Kidney (tissue), 14 donors: ENCODE results near the gene TRPV2. TPM values are rescaled to one million over a fixed set of nuclear protein-coding genes. Genes with fewer than 3 reads are reported as not detected.
A peak's percentile ranks its signal among the peaks of the same experiment; 100 is the strongest.

Experiments used
- DNase-seq, 5 donors: peaks; one replicate each; pipeline ENCODE4 v3.0.0-alpha.2; 2013 to 2020
- FAIRE-seq: peaks from 2 replicates; lab custom pipeline; 2012; peaks lifted over from hg19 to GRCh38; lab: Jason Lieb, UNC
- H3K27ac ChIP-seq, 2 donors: one replicate each; pipeline ENCODE4 v1.7.0; 2013; ENCODE audit warnings: low read depth in 2 of 2, low read length in 2 of 2, inconsistent platforms in 1 of 2
- H3K27me3 ChIP-seq: one replicate; pipeline ENCODE4 v1.7.1; 2013; ENCODE audit warnings: low read length, inconsistent platforms; ENCODE audit not compliant: control insufficient read depth, insufficient read depth
- H3K36me3 ChIP-seq, 3 donors: one replicate each; pipeline versions ENCODE4 v1.7.0 to v1.7.1; 2013; ENCODE audit warnings: low read length in 3 of 3, control low read depth in 1 of 3, inconsistent platforms in 1 of 3; ENCODE audit not compliant: insufficient read depth in 3 of 3, control insufficient read depth in 2 of 3
- H3K4me1 ChIP-seq, 3 donors: one replicate each; pipeline versions ENCODE4 v1.7.0 to v1.7.1; 2013; ENCODE audit warnings: low read length in 3 of 3, inconsistent platforms in 1 of 3, low read depth in 1 of 3; ENCODE audit not compliant: control insufficient read depth in 2 of 3, insufficient read depth in 2 of 3
- H3K4me3 ChIP-seq, 3 donors: one replicate each; pipeline versions ENCODE4 v1.7.0 to v1.8.1; 2013; ENCODE audit warnings: low read length in 3 of 3, control low read depth in 1 of 3, inconsistent platforms in 1 of 3
- H3K9ac ChIP-seq, 3 donors: one replicate each; pipeline versions ENCODE4 v1.7.0 to v1.7.1; 2013; ENCODE audit warnings: low read length in 3 of 3, control low read depth in 1 of 3, inconsistent platforms in 1 of 3
- H3K9me3 ChIP-seq, 3 donors: one replicate each; pipeline versions ENCODE4 v1.7.0 to v1.7.1; 2013; ENCODE audit warnings: low read length in 3 of 3, control low read depth in 1 of 3, inconsistent platforms in 1 of 3; ENCODE audit not compliant: control insufficient read depth in 2 of 3, insufficient read depth in 1 of 3
- intact Hi-C: fragments of 100-400 bp; cut with DNase I; formaldehyde crosslinking; loops from one replicate; pipeline ENCODE4 v1.11.1; 2022
- polyA plus RNA-seq: library from polyadenylated mRNA; stranded (reverse); fragments of 350-450 nt; fragmentation: Illumina TruSeq; extraction: RNeasy Lipid Tissue Mini Kit (QIAGEN cat#74804); gene quantifications from one replicate; pipeline ENCODE4 v1.2.3, GENCODE V29; 2014; ENCODE audit warnings: low read depth, low replicate concordance; ENCODE audit not compliant: insufficient read depth
- total RNA-seq: library from RNA; stranded (reverse); fragmentation: NEBNext Ultra II Directional; extraction: Animal tissue kit (Norgen Biotek cat#: 25700); gene quantifications from one replicate; pipeline ENCODE4 v1.2.1, GENCODE V29; 2021
- TF ChIP-seq, protein P1 (sequence below): IDR thresholded peaks from 3 replicates; pipeline ENCODE4 v1.5.1; 2012; ENCODE audit warnings: mild to moderate bottlenecking, moderate library complexity, borderline replicate concordance; ENCODE audit not compliant: insufficient read depth; ENCODE audit errors: extremely low read depth
- donor health status: control.
- donor health status: control.
- donor health status: control.
- donor health status: control.
- donor health status: control.
- donor health status: DM: yes; HTN: yes; CAD: no.
- donor health status: Normal renal cell carcinoma (clear cell type).

TRPV2 gene
- total and polyA plus RNA-seq, 2 donors from 2014 or later = 8.6 to 18.2 TPM

- DNase-seq (no peak), FAIRE-seq (no peak)
- Histone ChIP-seq H3K36me3 (no peaks in the 10 kb centered on the region), H3K9me3 (no peaks in the 10 kb centered on the region), H3K9ac (no peak overlapping the region), H3K4me1 (no peaks in the 10 kb centered on the region), H3K4me3 (no peak overlapping the region), H3K27me3 (no peaks in the 10 kb centered on the region), H3K27ac (no peak overlapping the region)
- intact Hi-C loops = no loop called here
- TF ChIP-seq, protein P1, sequence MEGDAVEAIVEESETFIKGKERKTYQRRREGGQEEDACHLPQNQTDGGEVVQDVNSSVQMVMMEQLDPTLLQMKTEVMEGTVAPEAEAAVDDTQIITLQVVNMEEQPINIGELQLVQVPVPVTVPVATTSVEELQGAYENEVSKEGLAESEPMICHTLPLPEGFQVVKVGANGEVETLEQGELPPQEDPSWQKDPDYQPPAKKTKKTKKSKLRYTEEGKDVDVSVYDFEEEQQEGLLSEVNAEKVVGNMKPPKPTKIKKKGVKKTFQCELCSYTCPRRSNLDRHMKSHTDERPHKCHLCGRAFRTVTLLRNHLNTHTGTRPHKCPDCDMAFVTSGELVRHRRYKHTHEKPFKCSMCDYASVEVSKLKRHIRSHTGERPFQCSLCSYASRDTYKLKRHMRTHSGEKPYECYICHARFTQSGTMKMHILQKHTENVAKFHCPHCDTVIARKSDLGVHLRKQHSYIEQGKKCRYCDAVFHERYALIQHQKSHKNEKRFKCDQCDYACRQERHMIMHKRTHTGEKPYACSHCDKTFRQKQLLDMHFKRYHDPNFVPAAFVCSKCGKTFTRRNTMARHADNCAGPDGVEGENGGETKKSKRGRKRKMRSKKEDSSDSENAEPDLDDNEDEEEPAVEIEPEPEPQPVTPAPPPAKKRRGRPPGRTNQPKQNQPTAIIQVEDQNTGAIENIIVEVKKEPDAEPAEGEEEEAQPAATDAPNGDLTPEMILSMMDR = no peak
Observed at GRCh38 chr17:16425698-16426659, 10.6 kb downstream of the TRPV2 start.

GRCh38 chr17:16427020-16427419 lies 11.6 kb downstream of the TRPV2 start:
- Histone ChIP-seq H3K27ac (no peak overlapping the region), H3K9ac (no peak overlapping the region), H3K36me3 (no peaks in the 10 kb centered on the region), H3K4me3 (no peak overlapping the region), H3K4me1 (no peaks in the 10 kb centered on the region), H3K27me3 (no peaks in the 10 kb centered on the region), H3K9me3 (no peaks in the 10 kb centered on the region)
- no peak for FAIRE-seq
- intact Hi-C loops = no loop called here
- DNase-seq = no peak
- TF ChIP-seq, protein P1 = no peak

- TF ChIP-seq, protein P1 = peak; percentile 52
- Histone ChIP-seq H3K27ac (no peak overlapping the region), H3K4me3 (no peak overlapping the region), H3K4me1 (no peaks in the 10 kb centered on the region), H3K27me3 (no peaks in the 10 kb centered on the region), H3K9ac (no peak overlapping the region), H3K9me3 (no peaks in the 10 kb centered on the region), H3K36me3 (no peaks in the 10 kb centered on the region)
- intact Hi-C loops = no loop called here
- DNase-seq (peak in 3 of 5 donors; percentile 48 to 64 (median 61)), FAIRE-seq (no peak)
Observed at GRCh38 chr17:16428098-16428882, 12.9 kb downstream of the TRPV2 start.
